Gastrocnemius medialis (tissue), 4 donors: ENCODE measurements around the gene ADH1B.

Experiments
- CTCF ChIP-seq, 5 experiments: fragments of 450-650 bp in 3 of 5; fragments of 200-600 bp in 2 of 5; sonication (generic) in 2 of 5; IDR thresholded peaks in 4 of 5; conservative IDR thresholded peaks in 1 of 5; 1 replicate in 4 of 5; 2 replicates in 1 of 5; pipeline ENCODE4 v1.5.1; 2016 to 2019; ENCODE audit warnings: antibody characterized with exemption in 5 of 5, mild to moderate bottlenecking in 3 of 5, moderate library complexity in 3 of 5
- POLR2A ChIP-seq, 2 donors: fragments of 450-650 bp; IDR thresholded peaks; one replicate each; pipeline ENCODE4 v1.6.1; 2017; ENCODE audit warnings: antibody characterized with exemption in 2 of 2, mild to moderate bottlenecking in 2 of 2, moderate library complexity in 2 of 2

DNA sequence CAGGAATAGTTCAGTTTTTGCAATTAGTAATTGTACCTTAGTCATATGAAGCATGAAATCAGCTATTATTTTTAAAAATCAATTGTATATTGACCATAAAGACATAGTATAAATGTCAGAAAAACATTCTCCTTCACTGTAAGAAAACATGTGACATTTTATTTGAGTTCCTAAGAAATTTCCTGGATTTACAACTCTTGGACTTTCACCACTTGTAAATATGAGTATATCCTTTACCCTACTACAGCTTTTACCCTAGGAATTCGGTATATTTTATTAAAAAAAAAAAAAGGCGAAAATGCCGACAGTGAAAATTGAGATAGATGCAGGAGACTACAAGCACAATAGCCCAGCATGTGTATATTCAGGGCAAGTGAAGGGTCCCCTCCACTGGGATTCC, 45.3 kb downstream of the ADH1B start:
- TF ChIP-seq POLR2A (IDR thresholded peaks at IDR 0.05) (no peak), CTCF (IDR thresholded peaks at IDR 0.05 in 4 of 5, conservative IDR thresholded peaks at IDR 0.05 in 1 of 5) (no peak)
